CD4-positive, alpha-beta T cell treated with Interferon gamma for 1 hour (primary cell): ENCODE results near the gene IGF2R.
"Not testable (repeated sequence)": the region's sequence is repeated elsewhere in the genome, so short reads cannot be mapped to it uniquely, and the experiment has no call there.

Source experiments
- DNase-seq: peaks from one replicate; pipeline ENCODE4 v3.0.0-alpha.2; 2020

The IGF2R gene

GRCh38 chr6:160130729-160131484, 162.0 kb downstream of the IGF2R start:
- no peak for DNase-seq

GRCh38 chr6:160131636-160132296, 162.9 kb downstream of the IGF2R start:
- no peak for DNase-seq

- DNase-seq = no peak
Measured at GRCh38 chr6:160132297-160132637, 163.4 kb downstream of the IGF2R start.

GRCh38 chr6:160132776-160133338, 164.0 kb downstream of the IGF2R start:
- no peak for DNase-seq

GRCh38 chr6:160133441-160134336, 164.8 kb downstream of the IGF2R start:
- DNase-seq = no peak

- DNase-seq = not testable (repeated sequence)
Measured at GRCh38 chr6:160134337-160134751, 165.5 kb downstream of the IGF2R start.

GRCh38 chr6:160134779-160135547, 166.1 kb downstream of the IGF2R start:
- no peak for DNase-seq

GRCh38 chr6:160135907-160136655, 167.2 kb downstream of the IGF2R start:
- no peak for DNase-seq

GRCh38 chr6:160137130-160137988, 168.5 kb downstream of the IGF2R start:
- DNase-seq = no peak

GRCh38 chr6:160137989-160138835, 169.3 kb downstream of the IGF2R start:
- DNase-seq = peak; percentile 33

GRCh38 chr6:160138839-160139419, 170.0 kb downstream of the IGF2R start:
- no peak for DNase-seq

GRCh38 chr6:160139420-160139851, 170.6 kb downstream of the IGF2R start:
- DNase-seq = no peak

- DNase-seq = not testable (repeated sequence)
Measured at GRCh38 chr6:160140493-160140892, 171.6 kb downstream of the IGF2R start.

GRCh38 chr6:160141001-160141726, 172.3 kb downstream of the IGF2R start:
- DNase-seq = no peak

GRCh38 chr6:160142115-160142715, 173.3 kb downstream of the IGF2R start:
- no peak for DNase-seq

- no peak for DNase-seq
Measured at GRCh38 chr6:160146454-160147145, 177.7 kb downstream of the IGF2R start.

GRCh38 chr6:160147146-160147536, 178.3 kb downstream of the IGF2R start:
- DNase-seq = no peak
